HG02840 (cell line): ENCODE data around the gene UNC5CL.

Experiments used
- ATAC-seq: cut with Tn5 transposase; IDR thresholded peaks from one replicate; pipeline ENCODE4 v1.9.1; 2021; ENCODE audit warnings: mild to moderate bottlenecking, moderate library complexity, moderate number of reproducible peaks; ENCODE audit not compliant: unreplicated experiment, low FRiP score

UNC5CL gene

DNA sequence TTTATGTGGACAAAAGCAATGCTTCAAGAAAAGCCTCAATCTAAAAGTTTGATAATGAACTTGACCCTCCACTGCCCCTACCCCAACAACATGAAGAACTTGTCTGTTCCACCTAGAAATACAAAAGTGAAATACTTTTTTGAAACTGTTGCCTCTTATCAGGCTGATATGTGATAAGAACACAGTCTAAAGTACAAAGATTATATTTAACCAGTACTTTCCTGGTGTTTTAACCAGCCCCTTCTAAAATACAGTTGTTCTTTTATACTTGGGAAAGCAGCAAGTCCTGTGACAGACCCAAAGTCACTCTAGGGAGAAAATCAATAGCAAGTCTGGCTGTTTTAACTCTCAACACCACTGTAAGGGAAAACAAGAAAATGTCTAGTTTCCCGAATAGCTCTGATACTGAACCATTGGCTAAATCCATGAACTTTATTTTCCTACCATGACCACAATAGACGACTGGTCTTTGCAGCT, 26.6 kb upstream of the UNC5CL start:
- no peak for ATAC-seq

DNA sequence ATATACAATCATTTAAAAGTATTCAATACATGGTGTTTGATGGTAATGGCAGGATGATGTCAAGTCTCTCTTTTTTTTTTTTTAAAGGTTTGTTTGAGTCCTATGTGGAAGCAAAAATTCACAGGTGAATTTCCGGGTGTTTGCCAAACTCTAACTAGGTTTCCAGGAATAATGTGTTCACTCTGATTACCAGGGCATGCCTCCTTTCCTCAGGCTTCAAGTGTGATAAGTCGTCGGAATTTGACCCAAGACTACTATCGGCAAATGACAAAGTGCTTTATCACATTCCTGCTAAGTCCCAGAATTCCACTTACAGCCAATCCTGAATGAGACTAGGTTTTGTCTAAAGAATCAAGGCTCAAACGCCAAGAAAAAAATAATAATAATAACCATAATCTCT, 25.8 kb upstream of the UNC5CL start:
- ATAC-seq = no peak

GRCh38 chr6:41063884-41064285, 24.9 kb upstream of the UNC5CL start:
- no peak for ATAC-seq

DNA sequence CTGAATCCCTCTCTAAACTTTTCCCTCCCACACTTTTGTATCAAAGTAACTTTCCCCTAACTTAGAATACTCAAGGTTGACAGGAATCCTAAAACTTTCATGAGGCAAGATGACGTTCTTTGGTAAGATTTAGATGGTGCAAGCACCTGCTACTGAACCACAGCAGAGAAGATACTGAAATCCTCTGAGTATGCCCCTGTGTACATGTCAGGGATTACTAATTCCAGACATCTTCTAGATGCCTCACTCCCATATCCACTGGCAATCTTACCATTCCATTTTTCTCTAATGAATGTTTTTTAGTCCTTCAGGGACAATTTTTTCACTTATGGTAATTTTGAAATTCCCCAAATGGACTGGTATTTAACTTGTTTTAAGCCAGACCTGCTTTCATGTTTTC, 23.0 kb upstream of the UNC5CL start:
- ATAC-seq = no peak

GRCh38 chr6:41061196-41061726, 22.2 kb upstream of the UNC5CL start:
- ATAC-seq = no peak

DNA sequence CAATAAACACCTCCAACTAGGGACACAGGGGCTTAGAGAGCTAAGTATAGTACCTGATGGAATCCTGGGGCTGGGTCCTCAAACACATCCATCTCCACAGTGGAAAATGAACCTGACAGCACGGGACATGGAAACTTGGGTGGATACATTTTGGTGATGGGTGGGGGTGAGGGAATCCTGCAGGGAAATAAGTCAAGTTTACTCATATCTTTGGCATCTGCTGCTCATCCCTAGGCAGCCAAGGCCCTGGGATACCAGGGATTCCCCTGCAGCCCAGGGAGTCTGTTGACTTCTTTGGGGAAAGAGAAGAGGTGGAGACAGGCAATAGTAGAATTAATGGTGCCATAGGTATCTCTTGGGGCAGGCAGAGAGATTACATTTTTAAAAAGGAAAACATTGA, 20.5 kb upstream of the UNC5CL start:
- no peak for ATAC-seq

- no peak for ATAC-seq
Observed at GRCh38 chr6:41058783-41059181, 19.8 kb upstream of the UNC5CL start.

GRCh38 chr6:41056768-41057490, 17.9 kb upstream of the UNC5CL start:
- no peak for ATAC-seq

DNA sequence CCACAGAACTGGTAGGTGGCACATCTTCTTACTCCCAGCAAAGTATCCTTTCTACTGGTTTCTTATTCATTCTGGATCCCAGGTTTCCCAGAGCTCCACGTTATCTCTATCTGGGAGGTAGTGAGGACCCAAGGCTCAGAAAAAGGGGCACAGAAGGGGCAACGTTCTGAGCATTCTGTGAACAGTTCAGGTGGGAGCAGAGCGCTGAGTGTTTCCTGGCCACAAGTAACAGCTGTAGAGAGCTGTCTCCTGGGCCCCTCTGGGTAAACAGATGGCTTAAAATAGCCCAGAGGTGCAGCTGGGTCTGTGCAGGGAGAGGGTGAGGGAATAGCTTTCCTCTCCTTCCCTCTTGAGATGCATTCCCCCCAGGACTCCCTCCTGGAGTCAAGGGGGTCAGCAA, 16.1 kb upstream of the UNC5CL start:
- no peak for ATAC-seq

DNA sequence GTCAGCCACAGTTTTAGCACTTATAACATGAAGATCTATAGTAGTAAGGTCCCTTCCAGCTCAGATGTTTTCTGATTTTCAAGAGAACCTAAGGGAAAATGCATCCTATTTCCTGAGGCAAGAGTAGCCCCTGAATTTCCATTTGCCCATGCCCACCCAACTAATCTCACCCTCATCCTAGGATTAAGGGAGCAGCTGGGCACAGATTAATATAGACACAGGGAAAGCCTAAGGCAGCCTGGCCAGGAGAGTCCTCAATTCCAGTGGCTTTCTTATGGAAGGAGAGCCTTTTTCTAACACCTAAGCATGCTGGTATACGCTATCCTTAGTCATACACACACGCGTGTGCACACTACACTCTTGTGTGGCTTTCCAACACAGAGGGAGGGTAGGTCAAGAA, 15.5 kb upstream of the UNC5CL start:
- ATAC-seq = no peak

DNA sequence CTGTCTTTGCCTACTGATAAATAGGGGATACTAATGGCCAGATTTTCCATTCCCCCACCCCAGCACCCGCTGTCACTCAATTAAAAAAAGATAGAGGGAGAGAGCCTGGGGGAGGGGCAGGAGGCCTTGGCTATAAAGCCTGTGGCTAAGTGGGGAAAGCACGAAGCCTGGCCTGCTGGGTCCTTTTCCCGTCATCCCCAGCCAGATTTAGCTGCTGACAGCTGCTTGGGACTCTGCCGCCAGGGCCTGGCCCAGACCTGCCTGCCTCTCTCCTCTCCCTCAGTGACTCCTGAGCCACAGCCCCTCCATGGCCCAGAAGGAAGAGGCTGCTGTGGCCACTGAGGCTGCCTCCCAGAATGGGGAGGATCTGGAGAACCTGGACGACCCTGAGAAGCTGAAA, 14.0 kb upstream of the UNC5CL start, which contains the start of gene APOBEC2:
Gene APOBEC2 (plus strand): TSS at position 162 of the 400 bp plus-strand sequence. CDS start 146 bp downstream, at position 308.
- ATAC-seq = no peak

- no peak for ATAC-seq
Observed at GRCh38 chr6:41051873-41052272, 12.9 kb upstream of the UNC5CL start.

GRCh38 chr6:41050536-41050935, 11.5 kb upstream of the UNC5CL start:
- ATAC-seq = no peak

DNA sequence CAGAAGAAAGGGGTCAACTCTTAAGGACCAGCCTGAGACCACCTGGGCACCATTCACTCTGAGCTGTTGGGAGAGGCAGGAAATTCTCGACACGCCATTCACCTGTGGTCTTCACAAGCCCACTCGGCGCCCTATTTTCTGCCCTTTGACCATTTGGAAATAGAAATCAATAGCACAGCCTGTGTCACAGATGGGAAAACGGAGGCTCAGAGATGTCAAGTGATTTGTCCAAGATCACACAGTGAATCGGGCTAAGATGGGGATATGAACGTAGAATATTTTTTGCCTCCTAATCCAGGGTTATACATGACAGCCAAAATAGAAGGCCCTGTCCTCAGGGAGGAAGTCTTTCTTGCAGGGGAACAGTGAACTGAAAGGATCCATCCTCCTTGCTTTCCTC, 10.9 kb upstream of the UNC5CL start:
- ATAC-seq = no peak

GRCh38 chr6:41049521-41049920, 10.5 kb upstream of the UNC5CL start:
- no peak for ATAC-seq

- no peak for ATAC-seq
Observed at GRCh38 chr6:41047745-41048732, 9.0 kb upstream of the UNC5CL start.

DNA sequence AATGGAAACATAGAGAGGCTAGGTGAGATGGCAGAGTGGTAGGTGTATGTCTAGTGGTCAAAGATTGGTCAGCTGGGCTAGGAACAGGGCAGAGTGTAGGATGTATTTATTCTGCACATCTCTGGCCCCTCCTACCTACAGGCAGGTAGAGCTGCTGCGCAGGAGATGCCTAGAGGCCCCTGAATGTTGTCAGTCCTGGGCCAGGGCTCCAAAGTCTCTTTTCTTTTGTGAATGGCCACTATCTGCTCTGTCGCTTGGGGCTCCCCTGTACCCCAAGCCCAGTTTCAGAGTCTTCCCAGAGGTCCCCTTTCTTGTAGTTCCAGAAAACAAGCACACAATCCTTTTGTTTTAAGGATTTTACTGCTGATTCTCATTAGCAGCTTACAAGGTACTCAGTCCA, 8.3 kb upstream of the UNC5CL start:
- ATAC-seq = no peak

GRCh38 chr6:41046084-41046483, 7.1 kb upstream of the UNC5CL start:
- ATAC-seq = no peak

GRCh38 chr6:41045664-41046063, 6.6 kb upstream of the UNC5CL start:
- no peak for ATAC-seq

GRCh38 chr6:41043151-41043550, 4.1 kb upstream of the UNC5CL start:
- ATAC-seq = no peak
